ENCODE data around the gene SLC7A11. TPM values are rescaled to one million over a fixed set of nuclear protein-coding genes. Genes with fewer than 3 reads are reported as not detected.

The SLC7A11 gene
- total and polyA plus RNA-seq, 2 experiments from 2014 or later = 5.1 to 24.3 TPM

GRCh38 chr4:138174981-138175794 is 67.0 kb downstream of the SLC7A11 start:
- Histone ChIP-seq H3K4me1 (ENCODE audit: insufficient read depth) (peaks cover 17% of the 10 kb centered on the region), H3K9me3 (ENCODE audit: low read depth) (no peaks in the 10 kb centered on the region), H3K9me2 (replicated peaks; ENCODE audit: insufficient read depth) (no peaks in the 10 kb centered on the region), H2AFZ (no peak overlapping the region), H3K27ac (peak overlapping the region; percentile 69), H4K20me1 (ENCODE audit: insufficient read depth, poor library complexity, severe bottlenecking) (no peaks in the 10 kb centered on the region), H3K79me2 (no peaks in the 10 kb centered on the region), H3K36me3 (replicated peaks; ENCODE audit: insufficient read depth, low read depth) (peaks cover 5% of the 10 kb centered on the region), H3K4me3 (no peak overlapping the region), H3K27me3 (no peaks in the 10 kb centered on the region), H3K4me2 (peak overlapping the region; percentile 42)
- no peak for TF ChIP-seq EZH2 (IDR thresholded peaks at IDR 0.05; ENCODE audit: borderline replicate concordance)
- TF ChIP-seq, protein P1, sequence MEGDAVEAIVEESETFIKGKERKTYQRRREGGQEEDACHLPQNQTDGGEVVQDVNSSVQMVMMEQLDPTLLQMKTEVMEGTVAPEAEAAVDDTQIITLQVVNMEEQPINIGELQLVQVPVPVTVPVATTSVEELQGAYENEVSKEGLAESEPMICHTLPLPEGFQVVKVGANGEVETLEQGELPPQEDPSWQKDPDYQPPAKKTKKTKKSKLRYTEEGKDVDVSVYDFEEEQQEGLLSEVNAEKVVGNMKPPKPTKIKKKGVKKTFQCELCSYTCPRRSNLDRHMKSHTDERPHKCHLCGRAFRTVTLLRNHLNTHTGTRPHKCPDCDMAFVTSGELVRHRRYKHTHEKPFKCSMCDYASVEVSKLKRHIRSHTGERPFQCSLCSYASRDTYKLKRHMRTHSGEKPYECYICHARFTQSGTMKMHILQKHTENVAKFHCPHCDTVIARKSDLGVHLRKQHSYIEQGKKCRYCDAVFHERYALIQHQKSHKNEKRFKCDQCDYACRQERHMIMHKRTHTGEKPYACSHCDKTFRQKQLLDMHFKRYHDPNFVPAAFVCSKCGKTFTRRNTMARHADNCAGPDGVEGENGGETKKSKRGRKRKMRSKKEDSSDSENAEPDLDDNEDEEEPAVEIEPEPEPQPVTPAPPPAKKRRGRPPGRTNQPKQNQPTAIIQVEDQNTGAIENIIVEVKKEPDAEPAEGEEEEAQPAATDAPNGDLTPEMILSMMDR (IDR thresholded peaks at IDR 0.05; ENCODE audit: poor library complexity) = peak; percentile 54
- DNase-seq (ENCODE audit: low spot score) = peak; percentile 81
- WGBS (ENCODE audit: low lambda C conversion rate, missing lambda C conversion rate) = 17% methylated on average over 5 of the region's 5 CpGs

- H3K36me3 ChIP-seq (replicated peaks; ENCODE audit: insufficient read depth, low read depth) = no peaks in the 10 kb centered on the region
- no peak overlapping the region for H3K4me3 ChIP-seq
- no peaks in the 10 kb centered on the region for H3K9me3 ChIP-seq (ENCODE audit: low read depth)
- no peaks in the 10 kb centered on the region for H3K9me2 ChIP-seq (replicated peaks; ENCODE audit: insufficient read depth)
- WGBS (ENCODE audit: low lambda C conversion rate, missing lambda C conversion rate) = 77% methylated on average over 1 of the region's 1 CpG
- H3K27me3 ChIP-seq = no peaks in the 10 kb centered on the region
- TF ChIP-seq, protein P1 (IDR thresholded peaks at IDR 0.05; ENCODE audit: poor library complexity) = no peak
- TF ChIP-seq EZH2phosphoT487 (IDR thresholded peaks at IDR 0.05; ENCODE audit: low read depth, severe bottlenecking, unreplicated experiment) (no peak), EZH2 (IDR thresholded peaks at IDR 0.05; ENCODE audit: borderline replicate concordance) (no peak)
- H3K4me2 ChIP-seq = no peak overlapping the region
- H4K20me1 ChIP-seq (ENCODE audit: insufficient read depth, poor library complexity, severe bottlenecking) = no peaks in the 10 kb centered on the region
- no peak overlapping the region for H3K27ac ChIP-seq
- H3K4me1 ChIP-seq (ENCODE audit: insufficient read depth) = no peaks in the 10 kb centered on the region
- H3K79me2 ChIP-seq = no peaks in the 10 kb centered on the region
- DNase-seq (ENCODE audit: low spot score) = no peak
- H2AFZ ChIP-seq = no peak overlapping the region
These were observed 77.9 kb downstream of the SLC7A11 start for GRCh38 chr4:138164208-138164607.

GRCh38 chr4:138163171-138163570 is 79.0 kb downstream of the SLC7A11 start:
- H2AFZ ChIP-seq = no peak overlapping the region
- H3K9me2 ChIP-seq (replicated peaks; ENCODE audit: insufficient read depth) = no peaks in the 10 kb centered on the region
- H3K4me3 ChIP-seq = no peak overlapping the region
- no peak for DNase-seq (ENCODE audit: low spot score)
- H3K4me2 ChIP-seq = no peak overlapping the region
- no peak overlapping the region for H3K27ac ChIP-seq
- H3K79me2 ChIP-seq = no peaks in the 10 kb centered on the region
- TF ChIP-seq, protein P1 (IDR thresholded peaks at IDR 0.05; ENCODE audit: poor library complexity) = no peak
- TF ChIP-seq EZH2 (IDR thresholded peaks at IDR 0.05; ENCODE audit: borderline replicate concordance) (no peak), EZH2phosphoT487 (IDR thresholded peaks at IDR 0.05; ENCODE audit: low read depth, severe bottlenecking, unreplicated experiment) (no peak)
- H3K27me3 ChIP-seq = no peaks in the 10 kb centered on the region
- no peaks in the 10 kb centered on the region for H4K20me1 ChIP-seq (ENCODE audit: insufficient read depth, poor library complexity, severe bottlenecking)
- WGBS (ENCODE audit: low lambda C conversion rate, missing lambda C conversion rate) = 98% methylated on average over 2 of the region's 2 CpGs
- no peaks in the 10 kb centered on the region for H3K36me3 ChIP-seq (replicated peaks; ENCODE audit: insufficient read depth, low read depth)
- no peaks in the 10 kb centered on the region for H3K4me1 ChIP-seq (ENCODE audit: insufficient read depth)
- H3K9me3 ChIP-seq (ENCODE audit: low read depth) = no peaks in the 10 kb centered on the region
